ENCODE data around the gene PPCDC.

The PPCDC gene

DNA sequence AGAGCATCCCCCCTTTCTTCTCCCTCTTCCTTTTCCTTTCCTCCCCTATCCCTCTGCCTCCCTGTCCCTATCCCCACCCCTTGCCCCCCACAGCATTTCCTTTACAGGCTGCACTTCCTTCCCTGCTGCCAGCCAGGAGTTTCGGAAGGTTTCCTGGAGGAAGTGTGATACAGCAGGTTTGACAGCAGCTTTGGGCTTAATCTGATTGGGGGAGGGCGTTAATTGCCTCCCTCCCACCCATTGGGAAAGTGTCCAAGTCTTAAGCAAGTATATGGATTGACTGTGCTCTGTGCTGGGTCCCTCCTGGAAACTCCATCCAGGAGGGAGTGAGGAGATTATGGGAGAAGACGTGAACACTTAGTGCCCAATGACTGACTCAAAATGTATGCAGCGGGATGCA is 26.2 kb upstream of the PPCDC start:
- Mint-ChIP-seq H3K4me3 (no peak overlapping the region), H3K36me3 (ENCODE audit: low read depth) (no peaks in the 10 kb centered on the region), H3K27ac (no peak overlapping the region), H3K9me3 (no peaks in the 10 kb centered on the region), H3K4me1 (ENCODE audit: low read depth) (peaks cover 7% of the 10 kb centered on the region), H3K27me3 (ENCODE audit: low read depth) (peaks cover 34% of the 10 kb centered on the region)

DNA sequence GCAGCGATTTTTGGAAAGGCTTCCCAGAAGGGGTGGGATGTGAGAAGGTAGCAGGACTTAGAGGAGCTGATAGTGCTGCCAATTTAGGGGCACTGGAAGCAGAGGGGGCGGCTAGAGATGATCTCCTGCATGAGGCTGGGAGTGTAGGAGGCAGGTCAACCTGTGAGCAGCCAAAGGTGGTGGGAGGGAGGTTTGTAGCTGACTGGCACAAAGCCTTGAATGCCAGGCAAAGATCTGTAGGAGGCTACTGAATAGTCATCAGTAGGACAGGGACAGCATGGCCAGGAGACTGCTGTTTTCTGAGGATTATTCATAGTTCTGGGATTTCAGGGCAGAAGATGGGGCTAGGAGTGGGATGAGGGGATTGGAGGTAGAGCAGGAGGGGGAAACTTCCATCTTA is 25.8 kb upstream of the PPCDC start:
- Mint-ChIP-seq H3K4me3 (no peak overlapping the region), H3K27ac (no peak overlapping the region)

DNA sequence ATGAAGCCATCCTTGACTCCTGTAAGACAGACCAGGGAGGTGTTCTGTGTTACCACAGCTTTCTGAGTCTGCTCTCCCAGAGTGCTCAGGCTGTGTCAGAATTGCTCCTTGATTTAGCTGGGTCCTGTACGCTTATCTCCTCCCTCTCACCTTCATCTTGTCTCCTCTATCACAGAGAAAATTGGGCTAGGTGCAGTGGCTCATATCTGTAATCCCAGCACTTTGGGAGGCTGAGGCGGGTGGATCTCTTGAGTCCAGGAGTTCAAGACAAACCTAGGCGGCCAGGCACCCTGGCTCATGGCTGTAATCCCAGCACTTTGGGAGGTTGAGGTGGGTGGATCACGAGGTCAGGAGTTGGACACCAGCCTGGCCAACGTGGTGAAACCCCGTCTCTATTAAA is 22.1 kb upstream of the PPCDC start:
- Mint-ChIP-seq H3K4me1 (ENCODE audit: low read depth) (no peaks in the 10 kb centered on the region), H3K27me3 (ENCODE audit: low read depth) (peaks cover 27% of the 10 kb centered on the region), H3K9me3 (no peaks in the 10 kb centered on the region), H3K4me3 (no peak overlapping the region), H3K27ac (no peak overlapping the region), H3K36me3 (ENCODE audit: low read depth) (no peaks in the 10 kb centered on the region)

More for the DNA sequence above, 25.8 kb upstream of the PPCDC start:
- Mint-ChIP-seq H3K27me3 (ENCODE audit: low read depth) (peaks cover 36% of the 10 kb centered on the region), H3K4me1 (ENCODE audit: low read depth) (peaks cover 7% of the 10 kb centered on the region), H3K9me3 (no peaks in the 10 kb centered on the region), H3K36me3 (ENCODE audit: low read depth) (no peaks in the 10 kb centered on the region)

DNA sequence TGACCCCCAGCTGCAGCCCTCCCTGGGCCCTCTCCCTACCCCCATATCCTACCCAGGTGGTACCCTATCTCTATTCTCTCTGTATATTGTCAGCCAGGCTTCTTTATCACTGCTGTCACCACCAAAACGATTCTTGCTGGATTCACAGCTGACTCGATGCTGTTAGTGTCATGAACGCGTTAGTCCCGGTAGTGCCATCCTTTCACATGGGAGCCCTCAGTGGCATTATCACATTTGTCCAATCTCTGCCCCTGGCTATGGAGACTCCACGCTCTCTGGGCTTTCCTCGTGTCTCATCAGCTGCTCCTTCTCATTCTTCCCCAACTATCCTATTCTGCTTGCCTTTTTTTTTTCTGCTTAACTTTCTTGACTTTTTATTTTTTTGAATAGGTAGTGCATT is 21.0 kb upstream of the PPCDC start:
- peaks cover 16% of the 10 kb centered on the region for H3K27me3 Mint-ChIP-seq (ENCODE audit: low read depth)
- no peak overlapping the region for H3K4me3 Mint-ChIP-seq
- H3K9me3 Mint-ChIP-seq, result no peaks in the 10 kb centered on the region
- H3K27ac Mint-ChIP-seq, result no peak overlapping the region
- H3K4me1 Mint-ChIP-seq (ENCODE audit: low read depth), result no peaks in the 10 kb centered on the region
- no peaks in the 10 kb centered on the region for H3K36me3 Mint-ChIP-seq (ENCODE audit: low read depth)

DNA sequence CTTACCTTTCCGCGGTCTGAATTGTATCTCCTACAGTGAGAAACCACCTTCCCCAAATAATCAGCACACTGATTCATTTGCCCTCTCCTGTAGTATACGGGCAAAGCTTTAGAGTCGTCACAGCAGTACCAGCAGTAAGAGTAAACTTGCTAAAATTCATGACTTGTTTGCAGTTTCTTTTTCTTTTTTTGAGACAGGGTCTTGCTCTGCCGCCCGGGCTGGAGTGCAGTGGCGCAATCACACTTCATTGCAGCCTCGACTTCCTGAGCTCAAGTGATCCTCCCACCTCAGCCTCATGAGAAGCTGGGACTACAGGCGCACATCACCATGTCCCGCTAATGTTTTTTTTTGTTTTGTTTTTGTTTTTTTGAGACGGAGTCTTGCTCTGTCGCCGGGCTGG is 16.2 kb upstream of the PPCDC start:
- H3K36me3 Mint-ChIP-seq (ENCODE audit: low read depth), result no peaks in the 10 kb centered on the region
- peaks cover 3% of the 10 kb centered on the region for H3K4me1 Mint-ChIP-seq (ENCODE audit: low read depth)
- no peak overlapping the region for H3K27ac Mint-ChIP-seq
- H3K9me3 Mint-ChIP-seq, result no peaks in the 10 kb centered on the region
- peaks cover 30% of the 10 kb centered on the region for H3K27me3 Mint-ChIP-seq (ENCODE audit: low read depth)
- no peak overlapping the region for H3K4me3 Mint-ChIP-seq

DNA sequence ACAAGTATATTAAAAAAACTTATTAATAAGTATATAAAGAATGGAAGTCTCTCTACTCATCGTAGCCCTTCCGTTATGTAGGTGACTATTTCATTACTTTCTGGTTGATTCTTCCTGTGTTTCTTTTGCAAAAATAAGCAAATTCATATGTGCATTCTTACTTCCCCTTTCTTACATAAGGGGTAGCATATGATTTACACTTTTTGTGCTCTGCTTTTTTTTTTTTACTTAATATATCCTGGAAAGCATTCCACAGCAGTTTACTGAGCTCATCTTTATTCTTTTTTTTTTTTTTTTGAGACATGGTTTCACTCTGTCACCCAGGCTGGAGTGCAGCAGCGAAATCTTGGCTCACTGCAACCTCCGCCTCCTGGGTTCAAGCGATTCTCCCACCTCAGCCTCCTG is 15.2 kb upstream of the PPCDC start:
- Mint-ChIP-seq H3K27me3 (ENCODE audit: low read depth) (peaks cover 26% of the 10 kb centered on the region), H3K27ac (no peak overlapping the region), H3K9me3 (no peaks in the 10 kb centered on the region), H3K4me3 (no peak overlapping the region), H3K4me1 (ENCODE audit: low read depth) (peaks cover 3% of the 10 kb centered on the region), H3K36me3 (ENCODE audit: low read depth) (no peaks in the 10 kb centered on the region)

DNA sequence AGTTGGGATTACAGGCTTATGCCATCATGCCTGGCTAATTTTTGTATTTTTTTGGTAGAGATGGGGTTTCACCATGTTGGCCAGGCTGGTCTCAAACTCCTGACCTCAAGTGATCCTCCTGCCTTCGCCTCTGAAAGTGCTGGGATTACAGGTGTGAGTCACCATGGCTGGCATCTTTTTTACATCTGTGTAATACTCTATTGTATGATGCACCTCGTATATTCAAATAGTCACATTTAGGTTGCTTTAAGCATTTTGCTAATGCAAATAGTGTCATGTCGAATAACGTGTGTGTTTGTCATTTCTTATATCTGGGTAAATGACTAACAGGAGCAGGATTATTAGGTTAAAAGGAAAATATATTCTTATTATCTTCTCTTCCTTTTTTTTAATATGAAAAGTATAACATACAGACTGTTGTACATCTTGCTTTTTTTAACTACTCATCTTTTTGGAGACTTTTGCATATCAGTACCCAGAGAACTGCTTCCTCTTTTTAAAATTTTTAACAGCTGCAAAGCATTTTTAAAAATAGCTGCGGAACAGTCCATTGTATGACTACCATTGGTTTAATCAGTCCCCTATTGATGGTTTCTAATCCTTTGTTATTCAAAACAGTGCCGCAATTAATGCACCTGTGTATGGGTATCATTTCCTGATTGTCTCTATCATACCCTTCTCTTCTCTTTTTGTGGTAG is 14.6 kb upstream of the PPCDC start:
- Mint-ChIP-seq H3K27me3 (ENCODE audit: low read depth) (peaks cover 26% of the 10 kb centered on the region), H3K4me3 (no peak overlapping the region), H3K4me1 (ENCODE audit: low read depth) (peaks cover 3% of the 10 kb centered on the region), H3K36me3 (ENCODE audit: low read depth) (no peaks in the 10 kb centered on the region), H3K9me3 (no peaks in the 10 kb centered on the region), H3K27ac (no peak overlapping the region)

DNA sequence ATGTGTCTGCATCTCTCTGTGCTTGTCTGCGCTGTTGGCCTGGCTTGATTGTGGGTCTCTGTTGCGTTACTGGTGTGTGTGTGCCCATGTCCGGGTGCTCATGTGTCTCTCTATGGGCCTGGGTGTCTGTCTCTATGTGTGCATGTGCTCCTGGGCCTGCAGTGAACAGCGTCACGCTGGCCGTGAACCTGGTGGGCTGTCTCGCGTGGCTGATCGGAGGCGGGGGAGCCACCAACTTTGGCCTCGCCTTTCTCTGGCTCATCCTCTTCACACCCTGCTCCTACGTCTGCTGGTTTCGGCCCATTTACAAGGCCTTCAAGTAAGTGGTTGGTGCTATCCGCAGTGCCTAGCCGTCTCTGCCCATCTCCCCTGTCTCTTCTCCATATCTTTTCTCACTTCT is 7.0 kb upstream of the PPCDC start:
- Mint-ChIP-seq H3K36me3 (ENCODE audit: low read depth) (no peaks in the 10 kb centered on the region), H3K27ac (no peak overlapping the region), H3K27me3 (ENCODE audit: low read depth) (peaks cover under 1% of the 10 kb centered on the region), H3K9me3 (no peaks in the 10 kb centered on the region), H3K4me1 (ENCODE audit: low read depth) (no peaks in the 10 kb centered on the region), H3K4me3 (no peak overlapping the region)

DNA sequence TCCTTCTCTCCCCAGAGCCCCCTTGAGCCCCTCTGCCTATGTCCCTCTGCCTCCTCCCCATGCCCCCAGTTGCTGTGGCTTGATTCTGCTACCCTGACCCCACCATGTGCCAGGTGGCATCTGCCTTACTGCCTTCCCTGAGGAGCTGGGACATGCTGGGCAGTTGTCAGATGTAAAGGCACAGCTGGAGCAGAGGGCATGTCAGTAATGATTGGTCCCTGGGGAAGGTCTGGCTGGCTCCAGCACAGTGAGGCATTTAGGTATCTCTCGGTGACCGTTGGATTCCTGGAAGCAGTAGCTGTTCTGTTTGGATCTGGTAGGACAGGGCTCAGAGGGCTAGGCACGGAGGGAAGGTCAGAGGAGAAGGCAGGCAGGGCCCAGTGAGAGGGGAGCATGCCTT is 3.5 kb upstream of the PPCDC start:
- peaks cover 2% of the 10 kb centered on the region for H3K36me3 Mint-ChIP-seq (ENCODE audit: low read depth)
- no peak overlapping the region for H3K27ac Mint-ChIP-seq
- H3K27me3 Mint-ChIP-seq (ENCODE audit: low read depth), result no peaks in the 10 kb centered on the region
- no peak overlapping the region for H3K4me3 Mint-ChIP-seq
- no peaks in the 10 kb centered on the region for H3K9me3 Mint-ChIP-seq
- peaks cover 10% of the 10 kb centered on the region for H3K4me1 Mint-ChIP-seq (ENCODE audit: low read depth)

DNA sequence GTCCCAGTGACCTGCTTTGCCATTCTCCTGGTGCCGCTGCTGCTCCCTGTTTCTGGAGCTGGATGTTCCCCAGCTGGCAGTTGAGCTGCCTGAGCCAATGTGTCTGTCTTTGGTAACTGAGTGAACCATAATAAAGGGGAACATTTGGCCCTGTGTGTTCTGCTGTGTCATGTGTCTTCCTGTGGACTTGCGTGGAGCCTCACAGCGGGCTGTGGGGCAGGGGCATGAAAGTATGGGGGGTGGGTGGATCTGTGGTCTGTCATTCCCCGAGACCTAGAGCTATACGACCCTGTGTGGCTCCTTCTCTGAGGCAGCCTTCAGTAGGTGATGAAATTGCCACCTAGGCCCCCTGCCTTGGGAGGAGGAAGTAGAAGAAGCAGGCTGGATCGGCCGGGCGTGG is 2.0 kb upstream of the PPCDC start:
- H3K4me1 Mint-ChIP-seq (ENCODE audit: low read depth), result peaks cover 18% of the 10 kb centered on the region
- no peak overlapping the region for H3K27ac Mint-ChIP-seq
- no peak overlapping the region for H3K4me3 Mint-ChIP-seq
- peaks cover 2% of the 10 kb centered on the region for H3K36me3 Mint-ChIP-seq (ENCODE audit: low read depth)
- no peaks in the 10 kb centered on the region for H3K9me3 Mint-ChIP-seq
- no peaks in the 10 kb centered on the region for H3K27me3 Mint-ChIP-seq (ENCODE audit: low read depth)

DNA sequence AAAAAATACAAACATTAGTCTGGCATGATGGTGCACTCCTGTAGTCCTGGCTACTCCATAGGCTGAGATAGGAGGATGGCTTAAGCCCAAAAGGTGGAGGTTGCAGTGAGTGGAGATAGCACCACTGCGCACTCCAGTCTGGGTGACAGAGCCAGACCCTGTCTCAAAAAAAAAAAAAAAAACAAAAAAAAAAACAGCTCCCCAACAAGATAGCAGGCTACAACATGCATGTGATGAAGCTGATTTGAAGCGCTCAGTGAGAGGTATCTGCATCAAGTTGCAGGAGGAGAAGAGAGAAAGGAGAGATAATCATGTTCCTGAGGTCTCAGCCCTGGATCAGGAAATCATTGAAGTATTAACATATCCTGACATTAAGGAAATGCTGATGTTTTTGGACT is 608 bp upstream of the PPCDC start:
- H3K27me3 Mint-ChIP-seq (ENCODE audit: low read depth), result no peaks in the 10 kb centered on the region
- peak overlapping the region; percentile 99 for H3K4me3 Mint-ChIP-seq
- H3K27ac Mint-ChIP-seq, result no peak overlapping the region
- peaks cover 18% of the 10 kb centered on the region for H3K4me1 Mint-ChIP-seq (ENCODE audit: low read depth)
- peaks cover 2% of the 10 kb centered on the region for H3K36me3 Mint-ChIP-seq (ENCODE audit: low read depth)
- no peaks in the 10 kb centered on the region for H3K9me3 Mint-ChIP-seq

DNA sequence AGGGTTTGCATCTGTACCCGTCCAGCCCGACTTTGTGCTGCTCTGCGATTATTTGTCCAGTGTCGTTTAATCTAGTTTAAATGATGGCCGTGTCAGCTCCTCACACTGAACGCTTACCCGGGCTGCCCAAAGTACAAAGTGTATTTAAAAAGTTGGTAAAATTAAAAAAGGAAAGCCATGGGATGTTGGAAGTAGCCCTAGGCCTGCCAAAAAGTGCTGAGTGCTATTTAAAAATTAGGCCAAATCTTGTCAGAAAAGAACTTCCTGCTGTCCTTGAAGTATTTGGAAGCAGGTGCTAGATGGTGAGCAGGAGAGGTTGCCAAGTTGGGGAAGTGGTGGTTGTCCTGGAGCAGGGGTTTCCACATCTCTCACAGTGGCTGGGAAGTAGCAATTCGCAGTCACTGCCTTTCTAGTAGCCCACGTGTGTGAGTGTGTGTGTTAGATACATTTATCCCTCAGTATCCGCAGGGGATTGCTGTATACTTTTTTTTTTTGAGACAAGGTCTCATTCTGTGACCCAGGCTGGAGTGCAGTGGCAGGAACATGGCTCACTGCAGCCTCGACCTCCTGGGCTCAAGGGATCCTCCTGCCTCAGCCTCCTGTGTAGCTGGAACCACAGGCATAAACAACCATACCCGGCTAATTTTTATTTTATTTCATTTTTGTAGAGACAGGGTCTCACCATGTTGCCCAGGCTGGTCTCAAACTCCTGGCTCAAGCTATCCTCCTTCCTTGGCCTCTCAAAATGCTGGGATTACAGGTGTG is 664 bp downstream of the PPCDC start:
- no peaks in the 10 kb centered on the region for H3K27me3 Mint-ChIP-seq (ENCODE audit: low read depth)

DNA sequence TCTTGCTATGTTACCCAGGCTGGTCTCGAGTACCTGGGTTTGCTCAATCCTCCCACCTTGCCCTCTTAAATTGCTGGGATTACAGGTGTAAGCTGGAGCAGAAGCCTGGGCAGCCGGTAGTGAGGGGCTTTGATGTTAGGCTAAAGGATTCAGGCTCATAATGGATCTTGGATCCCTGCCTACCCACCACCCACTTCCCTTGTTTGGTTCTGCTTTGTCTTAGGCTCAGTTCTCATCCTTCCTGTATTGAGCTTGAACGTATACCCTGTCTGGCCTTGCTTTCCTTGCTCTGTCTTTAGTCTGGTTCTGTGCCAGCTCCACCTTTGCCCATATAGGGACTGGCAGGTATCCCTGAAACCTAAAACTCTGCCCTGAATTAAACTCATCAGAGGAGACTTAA is 1.7 kb downstream of the PPCDC start:
- Mint-ChIP-seq H3K36me3 (ENCODE audit: low read depth) (peaks cover 3% of the 10 kb centered on the region), H3K27me3 (ENCODE audit: low read depth) (no peaks in the 10 kb centered on the region), H3K9me3 (no peaks in the 10 kb centered on the region), H3K4me3 (peak overlapping the region; percentile 99), H3K27ac (peak overlapping the region; percentile 73), H3K4me1 (ENCODE audit: low read depth) (peaks cover 25% of the 10 kb centered on the region)

More for the DNA sequence above, 664 bp downstream of the PPCDC start:
- Mint-ChIP-seq H3K36me3 (ENCODE audit: low read depth) (peaks cover 2% of the 10 kb centered on the region), H3K9me3 (no peaks in the 10 kb centered on the region), H3K4me1 (ENCODE audit: low read depth) (peaks cover 19% of the 10 kb centered on the region), H3K27ac (peak overlapping the region; percentile 93), H3K4me3 (peak overlapping the region; percentile 99)

DNA sequence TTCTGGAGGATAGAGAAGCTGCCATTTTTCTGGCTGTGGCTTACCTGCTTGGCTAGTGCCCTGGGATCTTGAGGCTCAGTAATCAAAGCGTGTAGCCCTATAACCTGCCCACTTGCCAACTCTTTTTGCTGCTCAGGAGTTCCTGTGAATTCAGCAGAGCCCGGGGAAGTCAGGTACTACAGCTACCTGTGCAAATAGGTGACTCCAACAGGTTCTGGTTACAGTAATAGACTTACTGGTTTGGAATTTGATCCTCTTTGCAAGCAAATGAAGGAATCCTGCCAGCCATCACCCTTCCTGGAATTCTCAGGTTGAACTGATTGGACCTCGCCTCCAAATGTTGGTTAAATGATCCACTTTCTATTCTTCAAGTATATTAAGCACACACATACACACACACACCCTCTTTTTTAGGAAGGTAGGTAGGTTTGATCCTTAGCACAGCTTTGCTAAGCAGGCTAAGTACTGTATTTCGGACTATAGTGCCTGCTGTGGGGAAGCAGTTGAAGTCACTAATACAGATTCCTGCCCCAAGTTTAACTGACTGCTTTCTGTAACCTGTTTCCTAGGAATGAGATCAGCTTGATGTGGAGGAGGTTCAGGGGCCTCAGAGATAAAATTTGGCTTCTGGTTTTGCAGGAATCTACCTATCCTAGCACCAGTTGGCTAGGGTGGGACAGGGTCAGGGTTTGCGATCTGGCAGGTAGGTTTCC is 2.3 kb downstream of the PPCDC start:
- Mint-ChIP-seq H3K9me3 (no peaks in the 10 kb centered on the region), H3K27me3 (ENCODE audit: low read depth) (no peaks in the 10 kb centered on the region), H3K4me3 (peak overlapping the region; percentile 99), H3K36me3 (ENCODE audit: low read depth) (peaks cover 4% of the 10 kb centered on the region), H3K27ac (no peak overlapping the region), H3K4me1 (ENCODE audit: low read depth) (peaks cover 28% of the 10 kb centered on the region)

DNA sequence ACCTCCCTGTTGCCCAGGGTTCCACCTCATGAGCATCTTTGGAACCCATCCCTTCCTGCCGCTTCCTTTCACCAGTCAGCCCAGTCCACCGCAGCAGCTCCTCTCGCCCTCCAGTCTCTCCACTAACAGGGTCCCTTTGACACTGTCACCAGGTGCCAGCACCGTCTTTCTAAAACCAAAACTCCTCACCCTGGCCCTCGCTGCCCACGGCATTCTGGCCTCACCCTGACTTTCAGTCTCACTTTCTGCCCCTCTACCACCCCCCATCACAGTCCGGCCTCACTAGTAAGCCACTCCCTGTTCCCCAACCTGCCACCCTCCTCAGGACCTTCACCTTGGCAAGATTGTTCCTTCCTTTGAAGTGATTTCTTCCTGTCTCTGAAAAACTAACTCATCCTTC is 4.2 kb downstream of the PPCDC start:
- Mint-ChIP-seq H3K27ac (no peak overlapping the region), H3K36me3 (ENCODE audit: low read depth) (peaks cover 4% of the 10 kb centered on the region), H3K4me1 (ENCODE audit: low read depth) (peaks cover 44% of the 10 kb centered on the region), H3K9me3 (no peaks in the 10 kb centered on the region), H3K4me3 (no peak overlapping the region), H3K27me3 (ENCODE audit: low read depth) (no peaks in the 10 kb centered on the region)
